ENCODE data around the gene B4GALNT3.

DNA sequence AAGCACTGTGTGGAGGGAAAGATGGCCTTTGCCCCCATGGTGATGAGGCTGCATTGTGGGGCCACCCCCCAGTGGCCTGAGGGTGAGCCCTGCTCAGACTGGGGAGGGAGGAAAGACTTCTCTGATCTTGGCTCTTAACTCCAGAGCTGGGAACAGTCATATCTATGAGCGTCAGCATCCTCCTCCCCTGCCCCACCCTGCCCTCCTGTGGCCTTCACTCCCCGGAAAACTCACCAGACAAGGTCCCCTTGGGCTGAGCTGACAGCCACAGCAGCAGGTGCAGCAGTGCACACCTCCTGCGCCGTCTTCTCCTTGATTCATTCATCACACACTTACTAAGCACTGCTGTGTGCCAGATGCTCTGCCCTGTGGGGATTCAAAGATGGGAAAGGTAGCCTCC lies 98.8 kb downstream of the B4GALNT3 start:
- TF ChIP-seq, protein P1, sequence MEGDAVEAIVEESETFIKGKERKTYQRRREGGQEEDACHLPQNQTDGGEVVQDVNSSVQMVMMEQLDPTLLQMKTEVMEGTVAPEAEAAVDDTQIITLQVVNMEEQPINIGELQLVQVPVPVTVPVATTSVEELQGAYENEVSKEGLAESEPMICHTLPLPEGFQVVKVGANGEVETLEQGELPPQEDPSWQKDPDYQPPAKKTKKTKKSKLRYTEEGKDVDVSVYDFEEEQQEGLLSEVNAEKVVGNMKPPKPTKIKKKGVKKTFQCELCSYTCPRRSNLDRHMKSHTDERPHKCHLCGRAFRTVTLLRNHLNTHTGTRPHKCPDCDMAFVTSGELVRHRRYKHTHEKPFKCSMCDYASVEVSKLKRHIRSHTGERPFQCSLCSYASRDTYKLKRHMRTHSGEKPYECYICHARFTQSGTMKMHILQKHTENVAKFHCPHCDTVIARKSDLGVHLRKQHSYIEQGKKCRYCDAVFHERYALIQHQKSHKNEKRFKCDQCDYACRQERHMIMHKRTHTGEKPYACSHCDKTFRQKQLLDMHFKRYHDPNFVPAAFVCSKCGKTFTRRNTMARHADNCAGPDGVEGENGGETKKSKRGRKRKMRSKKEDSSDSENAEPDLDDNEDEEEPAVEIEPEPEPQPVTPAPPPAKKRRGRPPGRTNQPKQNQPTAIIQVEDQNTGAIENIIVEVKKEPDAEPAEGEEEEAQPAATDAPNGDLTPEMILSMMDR (IDR thresholded peaks at IDR 0.05) = no peak
- TF ChIP-seq, protein P2, sequence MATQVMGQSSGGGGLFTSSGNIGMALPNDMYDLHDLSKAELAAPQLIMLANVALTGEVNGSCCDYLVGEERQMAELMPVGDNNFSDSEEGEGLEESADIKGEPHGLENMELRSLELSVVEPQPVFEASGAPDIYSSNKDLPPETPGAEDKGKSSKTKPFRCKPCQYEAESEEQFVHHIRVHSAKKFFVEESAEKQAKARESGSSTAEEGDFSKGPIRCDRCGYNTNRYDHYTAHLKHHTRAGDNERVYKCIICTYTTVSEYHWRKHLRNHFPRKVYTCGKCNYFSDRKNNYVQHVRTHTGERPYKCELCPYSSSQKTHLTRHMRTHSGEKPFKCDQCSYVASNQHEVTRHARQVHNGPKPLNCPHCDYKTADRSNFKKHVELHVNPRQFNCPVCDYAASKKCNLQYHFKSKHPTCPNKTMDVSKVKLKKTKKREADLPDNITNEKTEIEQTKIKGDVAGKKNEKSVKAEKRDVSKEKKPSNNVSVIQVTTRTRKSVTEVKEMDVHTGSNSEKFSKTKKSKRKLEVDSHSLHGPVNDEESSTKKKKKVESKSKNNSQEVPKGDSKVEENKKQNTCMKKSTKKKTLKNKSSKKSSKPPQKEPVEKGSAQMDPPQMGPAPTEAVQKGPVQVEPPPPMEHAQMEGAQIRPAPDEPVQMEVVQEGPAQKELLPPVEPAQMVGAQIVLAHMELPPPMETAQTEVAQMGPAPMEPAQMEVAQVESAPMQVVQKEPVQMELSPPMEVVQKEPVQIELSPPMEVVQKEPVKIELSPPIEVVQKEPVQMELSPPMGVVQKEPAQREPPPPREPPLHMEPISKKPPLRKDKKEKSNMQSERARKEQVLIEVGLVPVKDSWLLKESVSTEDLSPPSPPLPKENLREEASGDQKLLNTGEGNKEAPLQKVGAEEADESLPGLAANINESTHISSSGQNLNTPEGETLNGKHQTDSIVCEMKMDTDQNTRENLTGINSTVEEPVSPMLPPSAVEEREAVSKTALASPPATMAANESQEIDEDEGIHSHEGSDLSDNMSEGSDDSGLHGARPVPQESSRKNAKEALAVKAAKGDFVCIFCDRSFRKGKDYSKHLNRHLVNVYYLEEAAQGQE (IDR thresholded peaks at IDR 0.05; ENCODE audit: insufficient read depth in 1 of 2, low read depth in 2 of 2, low read length in 1 of 2) = no peak
